ENCODE results near the gene KRTAP10-5. TPM values are rescaled to one million over a fixed set of nuclear protein-coding genes. Genes with fewer than 3 reads are reported as not detected.
"Not testable (repeated sequence)": the region's sequence is repeated elsewhere in the genome, so short reads cannot be mapped to it uniquely, and the experiment has no call there.

KRTAP10-5 gene, protein sequence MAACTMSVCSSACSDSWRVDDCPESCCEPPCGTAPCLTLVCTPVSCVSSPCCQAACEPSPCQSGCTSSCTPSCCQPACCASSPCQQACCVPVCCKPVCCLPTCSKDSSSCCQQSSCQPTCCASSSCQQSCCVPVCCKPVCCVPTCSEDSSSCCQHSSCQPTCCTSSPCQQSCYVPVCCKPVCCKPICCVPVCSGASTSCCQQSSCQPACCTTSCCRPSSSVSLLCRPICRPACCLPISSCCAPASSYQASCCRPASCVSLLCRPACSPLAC
- not detected for polyA plus RNA-seq

DNA sequence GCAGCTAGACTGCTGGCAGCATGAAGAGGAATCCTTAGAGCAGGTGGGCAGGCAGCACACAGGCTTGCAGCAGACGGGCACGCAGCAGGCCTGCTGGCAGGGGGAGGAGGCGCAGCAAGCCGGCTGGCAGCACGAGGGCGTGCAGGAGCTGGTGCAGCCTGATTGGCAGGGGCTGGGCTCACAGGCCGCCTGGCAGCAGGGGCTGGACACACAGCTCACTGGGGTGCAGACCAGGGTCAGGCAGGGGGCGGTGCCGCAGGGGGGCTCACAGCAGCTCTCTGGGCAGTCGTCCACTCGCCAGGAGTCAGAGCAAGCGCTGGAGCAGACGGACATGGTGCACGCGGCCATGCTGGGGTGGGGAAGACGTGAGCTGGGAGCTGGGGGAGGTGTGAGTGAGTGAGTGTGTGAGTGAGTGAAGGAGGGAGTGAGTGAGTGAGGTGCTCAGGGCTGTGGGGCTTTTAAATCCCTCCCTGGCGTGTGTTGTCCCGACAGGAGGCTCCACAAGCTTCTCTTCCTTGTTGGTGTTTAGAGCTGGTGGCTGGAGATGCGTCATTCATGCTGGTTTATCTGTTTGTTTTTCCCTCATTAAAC is at the start of gene KRTAP10-5:
Gene KRTAP10-5, minus strand, starts transcription at position 374 of the 591 bp plus-strand sequence. Its CDS starts 26 bp downstream, at position 348.
- WGBS, 3 donors: 37 to 52% (median 39%) methylated on average over 17 to 19 of the region's 19 CpGs

DNA sequence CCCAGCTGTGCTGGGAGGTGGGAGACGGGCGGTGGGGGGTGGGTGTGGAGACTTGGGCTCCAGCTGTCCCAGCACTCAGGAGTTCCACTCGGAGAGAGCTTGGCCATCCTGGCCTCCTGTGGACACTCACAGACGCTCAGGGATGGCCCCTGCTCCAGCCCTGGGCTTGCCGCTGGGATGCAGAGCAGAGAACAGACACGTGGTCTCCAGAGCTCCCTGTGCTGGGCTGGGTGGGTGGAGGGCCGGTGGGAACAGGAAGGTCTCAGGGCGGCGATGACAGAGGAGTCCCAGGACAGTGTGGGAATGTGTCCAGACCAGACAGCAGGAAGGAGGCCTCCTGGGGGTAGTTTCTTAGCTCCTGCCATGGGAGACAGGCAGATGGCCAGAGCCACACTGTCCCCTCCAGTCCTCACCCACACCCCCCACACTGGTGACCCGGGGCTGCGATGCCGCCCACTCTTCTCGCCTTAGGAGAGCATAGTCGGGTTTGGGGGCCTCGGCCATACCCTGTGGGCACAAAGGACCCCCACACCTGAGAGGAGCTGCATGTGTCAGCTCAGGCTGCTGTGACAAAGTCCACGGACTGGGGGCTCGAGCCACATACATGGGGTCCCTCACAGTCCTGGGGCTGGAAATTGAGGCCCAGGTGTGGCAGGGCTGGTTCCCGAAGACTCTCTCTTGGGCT is 48.4 kb upstream of the KRTAP10-5 start:
- H3K27ac ChIP-seq (ENCODE audit: low read depth, low read length): no peak overlapping the region
- 66 to 75% (median 75%) methylated on average over 18 of the region's 18 CpGs for WGBS, 3 donors

More for the DNA sequence above, at the start of gene KRTAP10-5:
- H3K27ac ChIP-seq (ENCODE audit: low read depth, low read length): not testable (repeated sequence)

DNA sequence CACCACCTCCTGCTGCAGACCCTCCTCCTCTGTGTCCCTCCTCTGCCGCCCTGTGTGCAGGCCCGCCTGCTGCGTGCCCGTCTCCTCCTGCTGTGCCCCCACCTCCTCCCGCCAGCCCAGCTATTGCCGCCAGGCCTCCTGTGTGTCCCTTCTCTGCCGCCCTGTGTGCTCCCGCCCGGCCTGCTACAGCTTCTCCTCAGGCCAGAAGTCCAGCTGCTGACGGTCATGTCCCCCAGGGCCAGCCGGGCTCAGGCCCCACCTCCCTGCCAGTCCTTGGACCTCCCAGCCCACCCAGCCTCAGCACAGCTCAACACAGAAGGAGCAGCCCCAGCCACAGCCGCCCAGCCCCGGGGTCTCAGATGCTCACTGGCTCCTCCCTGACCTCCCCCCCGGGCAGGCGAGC is 47.4 kb upstream of the KRTAP10-5 start:
- WGBS, 3 donors: 34 to 51% (median 43%) methylated on average over 9 to 15 of the region's 15 CpGs
- not testable (repeated sequence) for H3K27ac ChIP-seq (ENCODE audit: low read depth, low read length)

DNA sequence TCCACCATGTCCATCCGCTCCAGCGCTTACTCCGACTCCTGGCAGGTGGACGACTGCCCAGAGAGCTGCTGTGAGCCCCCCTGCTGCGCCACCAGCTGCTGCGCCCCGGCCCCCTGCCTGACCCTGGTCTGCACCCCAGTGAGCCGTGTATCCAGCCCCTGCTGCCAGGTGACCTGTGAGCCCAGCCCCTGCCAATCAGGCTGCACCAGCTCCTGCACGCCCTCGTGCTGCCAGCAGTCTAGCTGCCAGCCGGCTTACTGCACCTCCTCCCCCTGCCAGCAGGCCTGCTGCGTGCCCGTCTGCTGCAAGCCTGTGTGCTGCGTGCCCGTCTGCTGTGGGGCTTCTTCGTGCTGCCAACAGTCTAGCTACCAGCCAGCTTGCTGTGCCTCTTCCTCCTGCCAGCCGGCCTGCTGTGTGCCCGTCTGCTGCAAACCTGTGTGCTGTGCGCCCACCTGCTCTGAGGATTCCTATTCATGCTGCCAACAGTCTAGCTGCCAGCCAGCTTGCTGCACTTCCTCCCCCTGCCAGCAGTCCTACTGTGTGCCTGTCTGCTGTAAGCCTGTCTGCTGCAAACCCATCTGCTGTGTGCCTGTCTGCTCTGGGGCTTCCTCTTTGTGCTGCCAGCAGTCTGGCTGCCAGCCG is 46.9 kb upstream of the KRTAP10-5 start:
- not testable (repeated sequence) for H3K27ac ChIP-seq (ENCODE audit: low read depth, low read length)
- 78 to 86% (median 82%) methylated on average over 13 to 17 of the region's 20 CpGs for WGBS, 3 donors

DNA sequence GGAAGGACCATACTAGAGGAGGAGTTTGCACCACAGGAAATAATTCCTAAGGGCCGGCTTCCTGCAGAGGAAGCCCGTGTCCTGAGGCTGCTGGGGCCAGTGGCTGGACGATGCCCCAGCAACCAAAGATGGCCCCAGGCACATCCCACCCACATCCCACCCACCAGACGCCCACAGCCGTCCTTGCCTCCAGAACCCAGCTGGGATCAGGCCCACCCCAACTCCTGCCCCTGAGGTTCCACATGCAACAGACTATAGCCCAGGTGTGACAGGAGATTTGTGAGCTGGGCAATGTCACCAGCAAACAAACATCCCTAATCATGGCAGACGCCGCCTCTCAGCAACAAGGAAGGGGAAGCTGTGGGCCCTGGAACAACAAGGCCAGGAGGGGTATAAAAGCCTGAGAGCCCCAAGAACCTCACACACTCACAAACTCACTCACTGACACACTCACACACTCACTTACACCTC is 46.3 kb upstream of the KRTAP10-5 start, which contains the start of gene KRTAP10-9:
Gene KRTAP10-9, plus strand, starts transcription at position 421 of the 471 bp plus-strand sequence. CDS start 79 bp downstream, outside the sequence.
- H3K27ac ChIP-seq (ENCODE audit: low read depth, low read length): no peak within 1 kb of the TSS
- WGBS, 3 donors: 47 to 55% (median 48%) methylated on average over 7 of the region's 7 CpGs

DNA sequence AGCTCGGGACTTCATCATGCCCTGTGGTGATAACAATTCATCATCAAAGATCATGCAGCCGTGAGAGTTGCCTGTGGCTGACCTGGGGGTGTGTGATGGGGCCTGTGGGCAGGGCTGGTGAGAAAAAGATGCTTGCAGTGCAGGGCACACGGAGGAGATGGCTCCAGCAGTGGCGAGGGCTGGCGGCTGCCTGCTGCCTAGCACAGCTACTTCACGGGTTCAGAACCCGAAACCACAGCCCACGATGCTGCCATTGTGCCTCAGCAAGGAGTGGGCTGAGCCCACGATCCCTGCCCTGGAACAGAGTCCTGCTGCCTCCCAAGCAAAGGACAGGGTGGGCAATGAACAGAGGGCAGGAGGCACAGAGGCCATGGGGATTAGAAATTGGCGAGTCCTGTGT is 45.9 kb upstream of the KRTAP10-5 start:
- H3K27ac ChIP-seq (ENCODE audit: low read depth, low read length): no peak overlapping the region
- WGBS, 3 donors: 69 to 73% (median 72%) methylated on average over 8 to 10 of the region's 10 CpGs

DNA sequence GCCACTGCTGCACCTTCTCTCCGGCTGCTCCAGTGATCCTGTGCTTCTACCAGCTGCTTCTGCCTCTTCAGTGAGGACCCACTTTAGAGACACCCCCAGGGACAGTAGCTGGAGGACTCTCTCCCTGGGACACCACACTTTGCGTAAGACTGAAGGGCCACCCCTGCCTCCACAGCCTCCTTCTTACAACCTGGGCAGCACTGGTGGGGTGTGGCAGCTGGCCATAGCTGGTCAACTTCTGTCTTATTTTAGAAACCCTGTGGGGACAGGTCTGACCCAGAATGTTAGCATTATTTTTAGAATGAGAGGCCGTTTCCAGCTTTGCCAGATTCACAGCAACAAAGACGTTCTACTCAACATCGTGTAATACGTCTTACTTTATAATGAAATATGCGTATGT is 45.4 kb upstream of the KRTAP10-5 start:
- H3K27ac ChIP-seq (ENCODE audit: low read depth, low read length): no peak overlapping the region
- 85 to 89% (median 86%) methylated on average over 7 of the region's 7 CpGs for WGBS, 3 donors

DNA sequence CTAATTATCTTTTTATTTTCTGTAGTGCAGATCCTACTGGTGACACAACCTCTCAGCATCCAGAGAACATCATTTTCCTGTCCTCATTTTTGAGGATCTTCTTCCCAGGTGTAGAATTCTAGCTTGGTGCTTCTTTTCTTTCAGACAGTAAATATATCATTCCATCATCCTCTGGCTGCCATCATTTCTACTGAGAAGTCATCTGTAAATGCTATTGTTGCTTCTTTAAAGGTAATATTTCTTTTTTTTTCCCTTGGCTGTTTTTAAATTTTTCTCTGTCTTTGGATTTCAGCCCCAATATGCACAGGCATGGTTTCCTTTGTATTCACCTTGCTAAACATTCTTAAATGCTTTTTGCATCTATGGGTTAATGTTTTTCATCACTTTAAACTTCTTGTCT is 43.2 kb upstream of the KRTAP10-5 start:
- H3K27ac ChIP-seq (ENCODE audit: low read depth, low read length): no peak overlapping the region

DNA sequence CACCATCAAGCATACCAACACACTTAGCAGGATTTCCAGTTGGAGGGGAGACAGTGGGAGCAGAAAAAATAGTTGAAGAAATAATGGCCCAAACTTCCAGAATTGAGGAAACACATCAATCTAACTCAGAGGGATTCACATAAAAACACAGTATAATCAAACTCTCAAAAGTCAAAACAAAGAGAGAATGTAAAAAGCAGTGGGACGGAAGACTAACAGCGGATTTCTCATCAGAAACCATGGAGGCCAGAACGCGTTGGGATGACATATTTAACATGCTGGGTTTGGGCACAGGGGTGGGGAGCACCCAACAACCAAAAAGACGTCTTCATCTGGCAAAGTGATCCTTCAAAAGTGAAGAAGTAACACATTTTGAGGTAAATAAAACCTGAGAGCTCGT is 39.5 kb upstream of the KRTAP10-5 start:
- no peak overlapping the region for H3K27ac ChIP-seq (ENCODE audit: low read depth, low read length)
- WGBS, 3 donors: 77 to 88% (median 87%) methylated on average over 6 of the region's 6 CpGs

DNA sequence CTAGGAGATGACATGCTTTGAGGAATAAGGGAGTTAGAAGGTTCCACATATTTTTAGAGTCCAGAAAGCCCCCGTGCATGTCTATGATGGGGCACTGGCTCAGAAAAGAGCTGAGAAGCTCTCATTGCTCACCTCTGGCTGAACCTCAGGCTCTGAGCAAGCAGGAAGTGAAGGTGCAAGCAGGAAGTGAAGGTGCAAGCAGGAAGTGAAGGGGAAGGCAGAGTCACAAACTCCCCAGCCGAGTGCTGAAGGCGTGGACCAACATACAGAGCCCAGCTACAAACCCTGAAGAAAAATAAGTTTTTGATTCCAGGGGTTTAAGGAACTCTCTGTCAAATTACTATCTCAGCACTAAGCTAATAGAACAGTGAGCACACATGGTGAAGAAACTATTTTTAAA is 38.5 kb upstream of the KRTAP10-5 start:
- H3K27ac ChIP-seq (ENCODE audit: low read depth, low read length): no peak overlapping the region
- WGBS, 3 donors: 34 to 68% (median 50%) methylated on average over 3 of the region's 3 CpGs

DNA sequence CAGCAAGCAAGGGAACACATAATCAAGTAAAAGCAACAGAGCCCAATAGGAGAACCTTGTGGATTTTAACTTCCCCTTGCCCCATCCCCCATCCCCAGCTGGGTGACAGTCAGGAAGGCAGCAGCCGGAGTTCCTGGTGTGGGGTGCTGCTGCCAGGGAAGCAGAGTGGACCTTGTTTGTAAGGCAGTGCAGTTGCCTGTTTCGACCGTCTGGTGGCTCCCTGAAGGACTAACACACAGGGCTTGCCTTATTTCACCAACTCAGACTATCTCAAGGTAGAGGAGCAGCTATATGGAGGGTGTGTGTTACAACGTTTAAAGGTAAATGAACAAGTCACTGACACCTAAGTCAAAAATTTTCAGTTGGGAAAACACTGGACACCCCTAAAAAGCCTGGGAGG is 38.1 kb upstream of the KRTAP10-5 start:
- 8 to 27% (median 17%) methylated on average over 4 of the region's 4 CpGs for WGBS, 3 donors
- no peak overlapping the region for H3K27ac ChIP-seq (ENCODE audit: low read depth, low read length)

DNA sequence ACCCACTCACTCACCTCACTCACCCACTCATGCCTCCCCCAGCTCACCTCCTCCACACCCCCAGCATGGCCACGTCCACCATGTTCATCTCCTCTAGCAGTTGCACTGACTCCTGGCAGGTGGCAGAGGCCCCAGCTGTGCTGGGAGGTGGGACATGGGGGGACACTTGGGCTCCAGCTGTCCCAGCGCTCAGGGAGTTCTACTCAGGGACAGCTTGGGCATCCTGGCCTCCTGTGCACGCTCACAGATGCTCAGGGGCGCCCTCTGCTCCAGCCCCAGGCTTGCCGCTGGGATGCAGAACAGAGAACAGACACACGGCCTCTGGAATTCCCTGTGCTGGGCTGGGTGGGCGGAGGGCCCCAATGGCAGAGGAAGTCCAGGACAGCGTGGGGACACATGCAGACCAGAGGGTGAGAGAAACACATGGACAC is 36.7 kb upstream of the KRTAP10-5 start:
- WGBS, 3 donors: 49 to 63% (median 60%) methylated on average over 8 of the region's 8 CpGs
- no peak overlapping the region for H3K27ac ChIP-seq (ENCODE audit: low read depth, low read length)

DNA sequence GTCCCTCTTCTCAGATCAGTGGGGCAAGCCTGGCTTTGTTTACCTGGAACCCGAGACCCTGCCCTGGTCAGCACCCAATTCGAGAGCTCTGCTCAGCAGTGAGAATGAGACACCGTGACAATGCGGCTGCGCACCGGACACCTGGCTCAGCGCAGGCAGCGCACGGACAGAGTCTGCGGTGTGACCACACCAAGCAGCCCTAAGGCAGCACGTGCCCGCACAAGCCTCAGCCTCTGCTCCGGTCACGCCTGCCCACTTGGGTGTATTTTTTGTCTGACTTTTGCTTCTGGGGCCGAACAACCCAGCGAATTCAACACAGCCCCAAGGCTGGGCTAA is 36.2 kb upstream of the KRTAP10-5 start:
- 69 to 85% (median 80%) methylated on average over 16 of the region's 16 CpGs for WGBS, 3 donors
- H3K27ac ChIP-seq (ENCODE audit: low read depth, low read length): no peak overlapping the region

DNA sequence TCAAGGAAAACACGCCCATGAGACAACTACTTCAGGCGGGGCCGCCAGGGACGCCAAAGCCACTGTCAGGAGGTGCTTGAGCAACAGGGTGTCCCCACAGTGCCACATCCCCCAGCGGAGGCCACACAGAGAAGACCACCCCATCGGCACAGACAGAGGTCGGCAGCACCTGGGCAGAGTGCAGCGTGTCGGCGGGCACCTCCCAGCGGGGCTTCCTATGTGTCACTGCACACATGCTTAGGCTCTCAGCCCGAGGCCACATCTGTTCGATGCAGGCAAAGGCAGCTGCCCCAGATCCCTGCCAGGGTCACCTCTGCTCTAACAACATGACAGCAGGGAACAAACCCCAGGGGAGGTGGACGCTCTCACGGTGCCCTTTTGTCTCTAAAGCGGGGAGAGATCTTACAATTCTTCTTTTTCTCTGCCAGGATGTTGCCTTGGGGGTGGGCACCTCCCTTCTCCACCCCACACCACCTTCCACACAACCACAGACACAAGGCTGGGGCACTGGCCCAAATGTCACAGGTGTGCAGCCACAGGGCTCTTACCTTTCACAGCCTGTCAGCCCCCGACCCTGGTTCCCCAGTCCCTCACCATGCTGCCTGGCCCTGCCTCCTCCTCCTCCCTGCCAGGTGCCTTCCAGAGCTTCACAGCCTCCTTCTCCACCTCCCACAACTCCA is 35.6 kb upstream of the KRTAP10-5 start:
- H3K27ac ChIP-seq (ENCODE audit: low read depth, low read length): no peak overlapping the region
- 58 to 80% (median 77%) methylated on average over 17 of the region's 17 CpGs for WGBS, 3 donors

DNA sequence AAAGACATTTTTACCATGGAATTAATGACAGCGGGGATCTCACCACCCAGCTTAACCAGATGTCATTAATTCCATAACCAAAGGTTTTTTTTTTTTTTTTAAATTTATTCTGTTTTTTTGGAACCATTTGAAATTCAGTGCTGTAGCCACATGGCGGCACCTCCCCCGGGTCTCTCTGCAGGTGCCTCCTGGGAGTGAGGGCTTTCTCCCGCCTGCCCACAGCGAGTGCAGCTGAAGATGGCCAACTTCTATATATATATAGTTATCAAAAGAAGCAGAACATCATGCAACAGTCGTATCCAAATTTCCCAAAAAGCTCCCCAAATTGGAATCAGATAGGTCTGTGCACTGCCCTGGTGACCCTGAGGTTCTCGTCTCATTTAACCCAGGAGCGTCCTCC is 35.1 kb upstream of the KRTAP10-5 start:
- 58 to 79% (median 78%) methylated on average over 8 of the region's 8 CpGs for WGBS, 3 donors

DNA sequence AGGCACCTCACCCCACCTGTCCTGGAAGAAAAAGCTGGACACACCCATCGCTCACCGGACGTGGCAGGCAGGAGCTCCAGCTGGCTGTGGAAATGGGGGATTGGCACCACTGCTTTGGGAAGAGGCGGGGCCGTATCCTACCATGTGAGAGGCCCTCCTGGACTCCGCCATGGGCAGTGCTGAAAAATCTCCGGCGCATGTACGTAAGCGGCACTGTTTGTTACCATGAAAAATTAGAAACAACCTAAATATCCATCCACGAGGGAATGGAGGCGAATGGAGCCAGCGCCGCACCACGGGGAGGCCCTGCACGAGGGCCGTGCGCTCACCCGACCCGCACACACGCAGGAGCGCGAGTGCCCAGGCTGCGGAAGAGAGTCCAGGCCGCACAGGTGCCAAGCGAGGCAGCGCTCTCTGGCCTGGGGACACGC is 34.6 kb upstream of the KRTAP10-5 start:
- whole genome bisulfite sequencing, 3 donors: 81 to 88% (median 86%) methylated on average over 28 of the region's 28 CpGs
- no peak overlapping the region for H3K27ac ChIP-seq (ENCODE audit: low read depth, low read length)

More for the DNA sequence above, 35.1 kb upstream of the KRTAP10-5 start:
- no peak overlapping the region for H3K27ac ChIP-seq (ENCODE audit: low read depth, low read length)

DNA sequence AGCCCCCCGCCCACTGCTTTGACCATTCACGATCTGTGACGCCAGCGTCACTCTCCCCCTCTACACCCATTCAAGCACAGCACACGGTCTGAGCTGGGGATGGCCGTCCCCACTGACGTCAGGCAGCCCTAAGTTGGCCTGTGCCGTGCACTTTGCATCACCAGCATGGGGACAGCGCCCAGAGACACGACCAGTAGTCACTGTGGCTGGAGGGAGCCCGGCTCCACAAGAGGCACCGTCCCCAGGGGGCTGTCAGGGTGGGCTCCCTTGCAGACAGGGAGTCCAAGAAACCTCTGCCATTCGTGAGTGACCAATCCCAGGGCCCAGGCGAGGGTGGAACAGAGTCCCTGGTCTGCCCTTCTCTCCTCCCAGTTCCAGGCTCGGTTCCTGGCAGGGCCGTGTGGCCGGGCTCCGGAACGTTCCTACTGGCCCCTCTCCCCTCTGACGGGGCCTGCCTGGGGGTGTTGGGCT is 33.8 kb upstream of the KRTAP10-5 start:
- no peak overlapping the region for H3K27ac ChIP-seq (ENCODE audit: low read depth, low read length)
- WGBS, 3 donors: 72 to 86% (median 83%) methylated on average over 20 of the region's 20 CpGs

DNA sequence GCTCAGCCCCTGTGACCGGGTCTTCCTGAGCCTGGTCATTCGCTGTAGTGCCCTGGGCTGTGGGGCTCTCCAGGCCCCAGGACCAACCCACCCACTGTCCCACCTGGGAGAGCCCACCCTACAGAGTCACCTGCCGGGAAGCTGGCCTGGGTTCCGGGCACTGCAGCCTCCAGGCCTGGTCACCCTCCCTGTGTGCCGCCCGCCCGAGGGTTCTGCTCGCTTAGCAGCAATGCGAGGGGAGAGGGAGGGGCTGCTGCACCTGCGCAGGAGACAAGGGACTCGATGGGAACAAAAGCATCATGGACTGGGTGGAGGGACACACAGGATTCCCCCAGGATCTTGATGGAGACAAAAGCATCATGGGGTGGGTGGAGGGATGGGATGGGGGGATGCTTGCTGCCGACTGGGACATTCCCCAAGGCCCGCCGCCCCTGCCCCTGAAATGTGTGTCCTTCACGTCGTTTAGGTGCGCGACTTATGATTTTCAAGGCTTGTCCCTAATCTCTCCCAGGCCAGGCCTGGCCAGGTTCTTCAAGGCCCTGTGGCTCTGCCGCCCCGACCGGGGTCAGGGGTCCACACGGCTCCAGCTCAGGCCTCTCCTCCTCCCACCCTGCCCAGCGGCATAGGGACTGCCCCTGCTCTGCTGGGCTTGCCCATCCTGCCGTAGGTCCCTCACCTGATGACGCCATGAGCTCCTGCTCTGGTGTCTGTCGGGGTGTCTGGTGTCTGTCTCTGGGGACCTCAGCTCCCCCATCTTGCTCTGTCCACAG is 33.2 kb upstream of the KRTAP10-5 start:
- H3K27ac ChIP-seq (ENCODE audit: low read depth, low read length): no peak overlapping the region
- 73 to 89% (median 85%) methylated on average over 25 to 26 of the region's 26 CpGs for WGBS, 3 donors
